ENCODE results near the gene S100A14.
"Not testable (repeated sequence)": the region's sequence is repeated elsewhere in the genome, so short reads cannot be mapped to it uniquely, and the experiment has no call there.

S100A14 gene

GRCh38 chr1:153586347-153586746, 29.8 kb downstream of the S100A14 start:
- no peak for DNase-seq
- no peak for ATAC-seq

GRCh38 chr1:153585006-153585405, 31.1 kb downstream of the S100A14 start:
- ATAC-seq (no peak), DNase-seq (no peak)

- DNase-seq: no peak
- ATAC-seq: no peak
Measured at GRCh38 chr1:153583976-153584375, 32.1 kb downstream of the S100A14 start.

- not testable (repeated sequence) for DNase-seq, ATAC-seq
Measured at GRCh38 chr1:153583514-153583913, 32.6 kb downstream of the S100A14 start.

- not testable (repeated sequence) for ATAC-seq
Measured at GRCh38 chr1:153582836-153583235, 33.3 kb downstream of the S100A14 start.

GRCh38 chr1:153578936-153579335, 37.2 kb downstream of the S100A14 start:
- ATAC-seq (no peak), DNase-seq (no peak)

More at GRCh38 chr1:153582836-153583235, 33.3 kb downstream of the S100A14 start:
- DNase-seq: not testable (repeated sequence)

GRCh38 chr1:153578490-153578889, 37.6 kb downstream of the S100A14 start:
- ATAC-seq: no peak
- no peak for DNase-seq

- no peak for DNase-seq
- ATAC-seq: no peak
Measured at GRCh38 chr1:153577624-153578051, 38.5 kb downstream of the S100A14 start.

- ATAC-seq (no peak), DNase-seq (no peak)
Measured at GRCh38 chr1:153577138-153577537, 39.0 kb downstream of the S100A14 start.

GRCh38 chr1:153575497-153575896, 40.6 kb downstream of the S100A14 start:
- DNase-seq, ATAC-seq: not testable (repeated sequence)

- DNase-seq, ATAC-seq: not testable (repeated sequence)
Measured at GRCh38 chr1:153575081-153575491, 41.0 kb downstream of the S100A14 start.

- DNase-seq: no peak
- no peak for ATAC-seq
Measured at GRCh38 chr1:153573351-153573750, 42.8 kb downstream of the S100A14 start.

- ATAC-seq: peak; percentile 85
- peak; percentile 74 for DNase-seq
Measured at GRCh38 chr1:153572569-153573015, 43.5 kb downstream of the S100A14 start.

GRCh38 chr1:153571706-153572105, 44.4 kb downstream of the S100A14 start:
- DNase-seq (no peak), ATAC-seq (no peak)

GRCh38 chr1:153570874-153571273, 45.3 kb downstream of the S100A14 start:
- ATAC-seq (no peak), DNase-seq (no peak)

- DNase-seq: no peak
- no peak for ATAC-seq
Measured at GRCh38 chr1:153569465-153569864, 46.7 kb downstream of the S100A14 start.

- ATAC-seq: peak; percentile 5
- peak; percentile 89 for DNase-seq
Measured at GRCh38 chr1:153568367-153569099, 47.6 kb downstream of the S100A14 start.

GRCh38 chr1:153567621-153568366, 48.3 kb downstream of the S100A14 start:
- ATAC-seq (peak; percentile 42), DNase-seq (peak; percentile 64)

- peak; percentile 93 for ATAC-seq
- DNase-seq: peak; percentile 91
Measured at GRCh38 chr1:153566414-153567371, 49.4 kb downstream of the S100A14 start.

- peak; percentile 77 for ATAC-seq
- DNase-seq: peak; percentile 70
Measured at GRCh38 chr1:153565529-153566374, 50.4 kb downstream of the S100A14 start, which contains the start of gene S100A2. Gene S100A2, minus strand, starts transcription at chr1:153565844. Its CDS starts 1,967 bp downstream, at chr1:153563877.
